Prostate gland (tissue), 2 donors: ENCODE results near the gene DDX51.

Experiments used
- POLR2AphosphoS5 ChIP-seq: sonication (generic); formaldehyde crosslinking; IDR thresholded peaks from one replicate; pipeline ENCODE4 v1.6.1; 2017; ENCODE audit warnings: antibody characterized with exemption
- TF ChIP-seq, protein P1 (sequence below), 4 experiments: fragments of 200-600 bp in 2 of 4; fragments of 450-650 bp in 2 of 4; sonication (generic) in 2 of 4; IDR thresholded peaks; 1 replicate in 3 of 4; 2 replicates in 1 of 4; pipeline ENCODE4 v1.5.1; 2016 to 2019; ENCODE audit warnings: antibody characterized with exemption in 4 of 4, mild to moderate bottlenecking in 2 of 4, moderate library complexity in 2 of 4

DNA sequence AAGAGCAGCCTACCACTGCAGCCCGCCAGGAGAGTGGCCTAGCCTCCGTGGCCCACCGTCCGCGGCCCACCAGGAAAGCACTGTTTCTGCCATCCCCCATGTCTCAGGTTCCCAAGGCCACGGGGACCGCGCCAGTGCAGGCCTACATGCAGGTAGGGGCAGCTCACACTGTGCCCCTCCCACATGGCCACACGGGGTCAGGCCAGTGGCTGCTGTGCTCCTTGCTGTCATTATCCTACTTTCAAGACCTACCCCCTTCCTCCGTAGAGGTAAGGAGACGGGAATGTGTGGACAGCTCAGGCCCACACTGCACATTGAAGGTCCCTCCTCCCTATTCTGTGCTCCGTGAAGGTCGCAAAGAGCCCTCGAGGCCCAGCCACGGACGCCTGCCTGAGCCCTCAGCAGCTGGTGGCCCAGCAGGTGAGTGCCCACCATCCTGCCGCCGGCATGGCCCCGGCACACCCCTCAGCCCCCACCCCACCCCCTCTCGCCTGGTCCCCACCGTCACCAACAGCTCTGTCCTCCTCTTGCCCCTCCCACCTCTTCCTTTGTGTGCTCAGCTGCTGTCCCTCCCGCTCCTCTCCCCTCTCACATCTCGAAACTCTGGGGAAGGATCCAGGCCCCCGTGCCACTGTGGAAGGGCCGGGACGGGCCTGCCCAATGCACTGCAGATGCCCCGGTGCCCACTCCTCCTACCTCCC is 10.0 kb downstream of the DDX51 start:
- TF ChIP-seq POLR2AphosphoS5, result no peak
- TF ChIP-seq, protein P1, sequence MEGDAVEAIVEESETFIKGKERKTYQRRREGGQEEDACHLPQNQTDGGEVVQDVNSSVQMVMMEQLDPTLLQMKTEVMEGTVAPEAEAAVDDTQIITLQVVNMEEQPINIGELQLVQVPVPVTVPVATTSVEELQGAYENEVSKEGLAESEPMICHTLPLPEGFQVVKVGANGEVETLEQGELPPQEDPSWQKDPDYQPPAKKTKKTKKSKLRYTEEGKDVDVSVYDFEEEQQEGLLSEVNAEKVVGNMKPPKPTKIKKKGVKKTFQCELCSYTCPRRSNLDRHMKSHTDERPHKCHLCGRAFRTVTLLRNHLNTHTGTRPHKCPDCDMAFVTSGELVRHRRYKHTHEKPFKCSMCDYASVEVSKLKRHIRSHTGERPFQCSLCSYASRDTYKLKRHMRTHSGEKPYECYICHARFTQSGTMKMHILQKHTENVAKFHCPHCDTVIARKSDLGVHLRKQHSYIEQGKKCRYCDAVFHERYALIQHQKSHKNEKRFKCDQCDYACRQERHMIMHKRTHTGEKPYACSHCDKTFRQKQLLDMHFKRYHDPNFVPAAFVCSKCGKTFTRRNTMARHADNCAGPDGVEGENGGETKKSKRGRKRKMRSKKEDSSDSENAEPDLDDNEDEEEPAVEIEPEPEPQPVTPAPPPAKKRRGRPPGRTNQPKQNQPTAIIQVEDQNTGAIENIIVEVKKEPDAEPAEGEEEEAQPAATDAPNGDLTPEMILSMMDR (IDR thresholded peaks at IDR 0.05), result no peak
